ENCODE data around the gene PGM1. TPM values are rescaled to one million over a fixed set of nuclear protein-coding genes. Genes with fewer than 3 reads are reported as not detected.

The PGM1 gene
- 55.1 TPM for total RNA-seq

DNA sequence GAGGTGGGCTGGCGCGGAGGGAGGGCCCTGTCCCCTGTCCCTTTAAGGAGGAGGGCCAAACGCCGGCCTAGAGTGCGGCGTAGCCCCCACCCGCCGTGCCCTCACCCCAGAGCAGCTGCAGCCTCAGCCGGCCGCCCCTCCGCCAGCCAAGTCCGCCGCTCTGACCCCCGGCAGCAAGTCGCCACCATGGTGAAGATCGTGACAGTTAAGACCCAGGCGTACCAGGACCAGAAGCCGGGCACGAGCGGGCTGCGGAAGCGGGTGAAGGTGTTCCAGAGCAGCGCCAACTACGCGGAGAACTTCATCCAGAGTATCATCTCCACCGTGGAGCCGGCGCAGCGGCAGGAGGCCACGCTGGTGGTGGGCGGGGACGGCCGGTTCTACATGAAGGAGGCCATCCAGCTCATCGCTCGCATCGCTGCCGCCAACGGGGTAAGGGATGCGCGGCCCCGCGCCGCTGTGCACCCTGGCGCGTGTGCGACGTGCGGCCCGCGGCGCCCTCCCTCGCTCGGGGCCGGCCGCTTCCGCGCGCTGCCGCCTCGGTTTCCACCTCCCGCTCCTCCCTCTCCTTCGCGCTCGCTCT lies at the start of gene PGM1:
TSS of gene PGM1 (plus strand) at position 109 of the 583 bp plus-strand sequence. CDS start at position 187, 78 bp downstream.

Other genes with a start within 250 kb of the PGM1 start
- gene ALG6, start 225.8 kb upstream of the PGM1 start, total RNA-seq: 27.1 TPM
- 29.1 TPM for gene ITGB3BP, start 70.2 kb upstream of the PGM1 start, total RNA-seq
- gene EFCAB7, start 69.9 kb upstream of the PGM1 start, total RNA-seq: 48.9 TPM
- gene ROR1, start 180.6 kb downstream of the PGM1 start, total RNA-seq: 19.8 TPM